ENCODE measurements around the gene QTRT2.

DNA sequence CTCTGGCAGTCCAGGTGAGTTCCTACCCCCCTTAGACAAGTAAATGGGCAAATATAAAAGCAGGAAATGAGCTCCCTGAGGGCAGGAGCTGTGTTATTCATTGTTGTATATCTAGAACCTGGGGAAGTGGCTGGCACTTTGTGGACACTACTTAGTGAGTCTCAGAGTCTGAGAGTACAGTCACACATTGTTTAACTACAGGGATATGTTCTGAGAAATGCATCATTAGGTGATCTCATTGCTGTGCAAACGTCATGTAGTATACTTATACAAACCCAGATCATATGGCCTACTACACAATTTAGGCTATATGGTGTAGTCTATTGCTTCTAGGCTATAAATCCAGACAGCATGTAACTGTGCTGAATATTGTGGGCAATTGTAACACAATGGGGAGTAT is 69.9 kb downstream of the QTRT2 start:
- TF ChIP-seq EGR1 (IDR thresholded peaks at IDR 0.05; ENCODE audit: low read depth), result no peak
- TF ChIP-seq CTCF (IDR thresholded peaks at IDR 0.05 in 2 of 3, conservative IDR thresholded peaks at IDR 0.05 in 1 of 3; ENCODE audit: borderline replicate concordance in 1 of 3, insufficient read depth in 1 of 3, low read depth in 2 of 3, low read length in 2 of 3), result no peak
- TF ChIP-seq ZFX (IDR thresholded peaks at IDR 0.05), result no peak
- TF ChIP-seq TCF7L2 (IDR thresholded peaks at IDR 0.05; ENCODE audit: borderline replicate concordance, extremely low read depth, insufficient read depth, insufficient read length), result no peak
- no peak for TF ChIP-seq MAX (IDR thresholded peaks at IDR 0.05)
- TF ChIP-seq YY1 (IDR thresholded peaks at IDR 0.05; ENCODE audit: extremely low read depth, insufficient replicate concordance, low read depth, low read length), result no peak
- no peak for TF ChIP-seq POLR2A (IDR thresholded peaks at IDR 0.05; ENCODE audit: borderline replicate concordance, extremely low read depth, insufficient read depth, insufficient read length)
- TF ChIP-seq ATF3 (IDR thresholded peaks at IDR 0.05), result no peak
- no peak for TF ChIP-seq SIN3A (IDR thresholded peaks at IDR 0.05; ENCODE audit: low read depth)
- TF ChIP-seq REST (IDR thresholded peaks at IDR 0.05; ENCODE audit: low read depth), result no peak
- TF ChIP-seq EZH2 (IDR thresholded peaks at IDR 0.05), result no peak
- TF ChIP-seq, protein P1, sequence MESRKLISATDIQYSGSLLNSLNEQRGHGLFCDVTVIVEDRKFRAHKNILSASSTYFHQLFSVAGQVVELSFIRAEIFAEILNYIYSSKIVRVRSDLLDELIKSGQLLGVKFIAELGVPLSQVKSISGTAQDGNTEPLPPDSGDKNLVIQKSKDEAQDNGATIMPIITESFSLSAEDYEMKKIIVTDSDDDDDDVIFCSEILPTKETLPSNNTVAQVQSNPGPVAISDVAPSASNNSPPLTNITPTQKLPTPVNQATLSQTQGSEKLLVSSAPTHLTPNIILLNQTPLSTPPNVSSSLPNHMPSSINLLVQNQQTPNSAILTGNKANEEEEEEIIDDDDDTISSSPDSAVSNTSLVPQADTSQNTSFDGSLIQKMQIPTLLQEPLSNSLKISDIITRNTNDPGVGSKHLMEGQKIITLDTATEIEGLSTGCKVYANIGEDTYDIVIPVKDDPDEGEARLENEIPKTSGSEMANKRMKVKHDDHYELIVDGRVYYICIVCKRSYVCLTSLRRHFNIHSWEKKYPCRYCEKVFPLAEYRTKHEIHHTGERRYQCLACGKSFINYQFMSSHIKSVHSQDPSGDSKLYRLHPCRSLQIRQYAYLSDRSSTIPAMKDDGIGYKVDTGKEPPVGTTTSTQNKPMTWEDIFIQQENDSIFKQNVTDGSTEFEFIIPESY (IDR thresholded peaks at IDR 0.05; ENCODE audit: extremely low read depth, insufficient replicate concordance, low read length), result no peak
- no peak for TF ChIP-seq CBX3 (IDR thresholded peaks at IDR 0.05; ENCODE audit: low read depth)
